ENCODE measurements around the gene CACNA1H. TPM values are rescaled to one million over a fixed set of nuclear protein-coding genes. Genes with fewer than 3 reads are reported as not detected.

The CACNA1H gene
- total RNA-seq: under 1 TPM; 0.27 to 0.34 TPM

DNA sequence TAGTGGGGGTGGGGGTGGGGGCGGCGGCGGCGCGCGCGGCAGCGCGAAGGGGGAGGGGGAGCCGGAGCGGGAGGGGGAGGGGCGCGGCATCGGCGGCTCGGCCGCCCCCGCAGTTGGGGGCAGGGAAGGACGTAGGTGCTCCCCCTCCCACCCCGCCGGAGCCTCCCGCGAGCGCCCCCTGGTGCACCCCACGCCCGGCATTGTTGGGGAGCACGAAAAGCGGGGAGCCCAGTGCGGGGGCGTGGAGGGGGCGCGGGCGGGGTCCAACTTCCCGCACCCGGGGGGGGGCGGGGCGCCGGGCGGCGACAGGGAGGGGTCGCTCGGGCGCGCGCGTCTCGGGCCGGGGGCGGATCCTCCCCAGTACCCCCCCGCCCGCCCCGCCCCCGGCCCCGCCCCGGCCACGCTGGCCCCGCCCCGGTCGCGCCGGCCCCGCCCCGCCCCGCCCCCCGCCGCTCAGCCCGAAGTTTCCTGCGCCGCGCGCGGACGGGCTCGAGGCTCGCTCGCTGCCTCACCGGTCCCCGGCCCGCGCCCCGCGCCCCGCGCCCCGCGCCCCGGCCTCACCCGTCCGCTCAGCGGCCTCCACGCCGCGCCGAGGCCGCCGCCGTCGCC, at the start of gene CACNA1H:
Gene CACNA1H (plus strand): TSS at position 456 of the 609 bp plus-strand sequence. CDS start 632 bp downstream, outside the sequence.
- no peak within 1 kb of the TSS for H3K27ac Mint-ChIP-seq
- ATAC-seq (peak; percentile 76), DNase-seq (peak; percentile 61)
- peak within 1 kb of the TSS; percentile 26 for H3K4me3 Mint-ChIP-seq
- no peaks in the 10 kb centered on the region for H3K36me3 Mint-ChIP-seq (ENCODE audit: low read depth)
- peaks cover 13% of the 10 kb centered on the region for H3K27me3 Mint-ChIP-seq
- no peaks in the 10 kb centered on the region for H3K4me1 Mint-ChIP-seq (ENCODE audit: low read depth)
- TF ChIP-seq, protein P1, sequence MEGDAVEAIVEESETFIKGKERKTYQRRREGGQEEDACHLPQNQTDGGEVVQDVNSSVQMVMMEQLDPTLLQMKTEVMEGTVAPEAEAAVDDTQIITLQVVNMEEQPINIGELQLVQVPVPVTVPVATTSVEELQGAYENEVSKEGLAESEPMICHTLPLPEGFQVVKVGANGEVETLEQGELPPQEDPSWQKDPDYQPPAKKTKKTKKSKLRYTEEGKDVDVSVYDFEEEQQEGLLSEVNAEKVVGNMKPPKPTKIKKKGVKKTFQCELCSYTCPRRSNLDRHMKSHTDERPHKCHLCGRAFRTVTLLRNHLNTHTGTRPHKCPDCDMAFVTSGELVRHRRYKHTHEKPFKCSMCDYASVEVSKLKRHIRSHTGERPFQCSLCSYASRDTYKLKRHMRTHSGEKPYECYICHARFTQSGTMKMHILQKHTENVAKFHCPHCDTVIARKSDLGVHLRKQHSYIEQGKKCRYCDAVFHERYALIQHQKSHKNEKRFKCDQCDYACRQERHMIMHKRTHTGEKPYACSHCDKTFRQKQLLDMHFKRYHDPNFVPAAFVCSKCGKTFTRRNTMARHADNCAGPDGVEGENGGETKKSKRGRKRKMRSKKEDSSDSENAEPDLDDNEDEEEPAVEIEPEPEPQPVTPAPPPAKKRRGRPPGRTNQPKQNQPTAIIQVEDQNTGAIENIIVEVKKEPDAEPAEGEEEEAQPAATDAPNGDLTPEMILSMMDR (IDR thresholded peaks at IDR 0.05): peak; percentile 38
- CTCF ChIA-PET: no interaction called here
- intact Hi-C loops (cut with micrococcal nuclease): no loop called here
- H3K9me3 Mint-ChIP-seq: no peaks in the 10 kb centered on the region
- POLR2A ChIA-PET: no interaction called here

DNA sequence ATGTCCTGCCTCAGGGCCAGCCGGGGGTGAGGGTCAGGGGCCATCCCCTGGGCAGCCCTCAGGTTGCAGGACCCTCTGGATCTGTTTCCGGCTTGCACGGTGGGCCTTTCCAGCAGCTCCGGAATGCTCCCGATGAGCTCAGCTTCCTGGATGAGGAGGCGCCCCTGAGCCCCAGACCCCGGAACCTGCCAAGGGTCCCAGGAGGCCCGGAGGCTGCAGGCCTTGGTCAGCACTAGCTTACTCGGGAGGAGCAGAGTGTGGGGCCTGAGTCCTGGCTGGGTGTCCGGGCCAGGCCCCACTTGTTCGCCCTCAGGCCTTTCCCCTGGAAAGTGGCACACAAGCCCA, 49.3 kb upstream of the CACNA1H start:
- TF ChIP-seq, protein P1 (IDR thresholded peaks at IDR 0.05): no peak
- POLR2A ChIA-PET: no interaction called here

DNA sequence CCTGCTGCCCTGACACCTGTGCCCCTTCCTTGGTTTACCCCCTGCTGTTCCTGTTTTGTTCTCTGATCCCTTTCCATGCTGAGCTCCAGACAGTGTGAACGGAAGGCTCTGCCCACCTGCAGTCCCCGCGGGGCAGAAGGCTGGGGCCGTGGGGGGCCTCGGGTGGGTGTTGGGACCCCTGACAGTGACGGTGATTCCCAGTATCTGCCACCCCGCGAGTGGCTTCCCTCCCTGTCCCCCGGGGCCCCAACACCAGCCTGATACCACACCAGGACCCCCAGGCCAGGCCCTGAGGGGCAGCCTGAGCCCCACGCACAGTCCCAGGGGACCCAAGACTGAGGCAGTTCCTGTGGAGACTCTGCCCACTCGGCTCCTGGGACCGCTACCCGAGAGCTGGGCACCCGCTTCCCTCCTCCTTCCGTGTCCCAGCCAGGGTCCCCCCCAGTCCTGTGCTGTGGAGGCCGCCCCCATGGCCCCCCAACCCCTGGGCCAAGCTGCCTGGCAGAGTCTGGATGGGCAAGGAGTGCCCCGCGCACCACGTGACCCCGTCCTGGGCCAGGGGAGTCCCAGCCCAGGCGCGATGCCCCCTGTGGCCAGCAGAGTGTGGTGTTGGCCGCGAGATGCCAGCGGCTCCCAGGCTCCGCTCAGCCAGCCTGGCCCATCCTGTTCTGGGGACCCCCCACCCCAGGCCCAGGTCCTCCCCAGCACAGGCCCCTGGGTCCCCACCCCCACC, 46.9 kb upstream of the CACNA1H start:
- TF ChIP-seq, protein P1 (IDR thresholded peaks at IDR 0.05): peak; percentile 66
- ChIA-PET CTCF (no interaction called here), POLR2A (no interaction called here)
- peaks cover 8% of the 10 kb centered on the region for H3K27me3 Mint-ChIP-seq
- intact Hi-C loops (cut with micrococcal nuclease): no loop called here
- ATAC-seq (peak; percentile 70), DNase-seq (peak; percentile 65)
- no peak overlapping the region for H3K27ac Mint-ChIP-seq
- no peaks in the 10 kb centered on the region for H3K36me3 Mint-ChIP-seq (ENCODE audit: low read depth)
- H3K4me3 Mint-ChIP-seq: no peak overlapping the region
- H3K9me3 Mint-ChIP-seq: no peaks in the 10 kb centered on the region
- no peaks in the 10 kb centered on the region for H3K4me1 Mint-ChIP-seq (ENCODE audit: low read depth)

More for the DNA sequence above, 49.3 kb upstream of the CACNA1H start:
- intact Hi-C loops (cut with micrococcal nuclease): no loop called here
- Mint-ChIP-seq H3K27me3 (peaks cover 8% of the 10 kb centered on the region), H3K4me3 (no peak overlapping the region), H3K9me3 (no peaks in the 10 kb centered on the region), H3K4me1 (ENCODE audit: low read depth) (no peaks in the 10 kb centered on the region), H3K36me3 (ENCODE audit: low read depth) (no peaks in the 10 kb centered on the region), H3K27ac (no peak overlapping the region)
- DNase-seq (no peak), ATAC-seq (no peak)
- CTCF ChIA-PET: interaction anchor here (0.8 to 1.1 kb wide), 4 partner anchors 127 to 396 kb away, joined by 3 to 4 read pairs (median 3); no protein-coding TSS in a partner anchor

DNA sequence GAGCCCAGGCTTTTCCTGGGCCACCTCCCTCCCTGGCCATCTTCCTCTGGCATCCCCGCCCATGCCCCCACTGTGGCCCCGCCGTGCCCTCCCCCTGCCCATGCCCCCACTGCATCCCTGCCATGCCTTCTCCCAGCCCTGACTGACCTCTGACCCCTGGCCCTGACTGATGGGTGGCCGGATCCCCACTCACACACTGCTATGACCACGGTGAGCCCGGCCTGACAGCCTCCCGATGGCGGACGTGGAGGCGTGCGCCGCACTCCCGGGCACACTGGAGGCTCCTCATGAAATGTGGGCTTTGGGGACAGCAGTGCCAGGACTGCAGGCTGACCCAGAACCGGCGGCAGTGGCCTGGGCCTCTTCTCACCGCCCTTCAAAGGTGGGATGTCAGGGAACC, 46.2 kb upstream of the CACNA1H start:
- H3K4me3 Mint-ChIP-seq: no peak overlapping the region
- no peaks in the 10 kb centered on the region for H3K4me1 Mint-ChIP-seq (ENCODE audit: low read depth)
- DNase-seq (no peak), ATAC-seq (no peak)
- H3K9me3 Mint-ChIP-seq: no peaks in the 10 kb centered on the region
- peaks cover 8% of the 10 kb centered on the region for H3K27me3 Mint-ChIP-seq
- ChIA-PET POLR2A (no interaction called here), CTCF (no interaction called here)
- intact Hi-C loops (cut with micrococcal nuclease): no loop called here
- TF ChIP-seq, protein P1 (IDR thresholded peaks at IDR 0.05): no peak
- H3K27ac Mint-ChIP-seq: no peak overlapping the region
- no peaks in the 10 kb centered on the region for H3K36me3 Mint-ChIP-seq (ENCODE audit: low read depth)

DNA sequence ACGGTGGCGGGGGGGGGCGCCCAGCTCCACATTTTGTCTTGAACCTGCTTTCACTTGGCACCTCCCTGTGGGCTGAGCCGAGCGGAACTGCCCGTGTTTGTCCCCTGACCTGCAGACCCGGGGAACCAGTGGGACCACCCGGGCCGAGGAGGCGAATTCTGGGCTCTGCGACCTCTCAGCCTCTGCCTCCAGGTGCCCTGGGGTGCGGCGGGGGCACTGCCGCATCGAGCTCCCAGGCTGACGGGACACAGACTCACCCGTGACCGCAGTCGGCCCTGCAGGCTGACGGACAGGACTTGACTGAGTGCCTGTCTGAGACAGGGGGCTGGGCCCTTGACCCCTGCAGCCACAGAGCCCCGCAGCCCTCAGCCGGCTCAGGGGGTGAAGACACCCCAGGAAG, 45.8 kb upstream of the CACNA1H start:
- no peak for DNase-seq

More for the DNA sequence above, 45.8 kb upstream of the CACNA1H start:
- Mint-ChIP-seq H3K4me1 (ENCODE audit: low read depth) (no peaks in the 10 kb centered on the region), H3K36me3 (ENCODE audit: low read depth) (no peaks in the 10 kb centered on the region), H3K27me3 (peaks cover 8% of the 10 kb centered on the region), H3K9me3 (no peaks in the 10 kb centered on the region), H3K27ac (no peak overlapping the region), H3K4me3 (no peak overlapping the region)
- TF ChIP-seq, protein P1 (IDR thresholded peaks at IDR 0.05): no peak
- ChIA-PET POLR2A (no interaction called here), CTCF (no interaction called here)
- intact Hi-C loops (cut with micrococcal nuclease): no loop called here
- ATAC-seq: no peak

Data from activated CD8-positive, alpha-beta T cell treated with anti-CD3 and anti-CD28 coated beads for 36 hours (primary cell).